HG03103 (cell line): ENCODE results near the gene SLCO3A1.
A peak's percentile ranks its signal among the peaks of the same experiment; 100 is the strongest.

Source experiments
- ATAC-seq: cut with Tn5 transposase; IDR thresholded peaks from one replicate; pipeline ENCODE4 v1.9.1; 2021; ENCODE audit warnings: low read depth; ENCODE audit not compliant: unreplicated experiment

SLCO3A1 gene

DNA sequence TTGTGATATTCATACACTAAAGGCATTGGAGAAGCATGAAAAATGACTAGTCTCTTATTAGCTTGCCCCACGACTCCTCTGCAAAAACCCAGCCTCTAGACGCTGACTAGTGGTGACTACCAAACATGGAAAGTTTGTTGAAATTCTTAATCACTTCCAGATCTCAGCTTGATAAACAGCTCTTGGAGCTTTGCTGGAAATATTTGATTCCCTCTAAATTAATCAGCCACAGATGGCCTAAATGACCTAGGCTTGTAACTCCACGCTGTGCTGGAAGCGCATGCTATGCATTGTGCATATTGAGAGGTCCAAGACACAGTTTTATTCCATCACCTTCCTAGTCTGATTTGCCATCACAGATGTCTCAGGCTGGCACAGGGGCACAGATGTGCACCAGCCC, 295.5 kb downstream of the SLCO3A1 start:
- no peak for ATAC-seq

DNA sequence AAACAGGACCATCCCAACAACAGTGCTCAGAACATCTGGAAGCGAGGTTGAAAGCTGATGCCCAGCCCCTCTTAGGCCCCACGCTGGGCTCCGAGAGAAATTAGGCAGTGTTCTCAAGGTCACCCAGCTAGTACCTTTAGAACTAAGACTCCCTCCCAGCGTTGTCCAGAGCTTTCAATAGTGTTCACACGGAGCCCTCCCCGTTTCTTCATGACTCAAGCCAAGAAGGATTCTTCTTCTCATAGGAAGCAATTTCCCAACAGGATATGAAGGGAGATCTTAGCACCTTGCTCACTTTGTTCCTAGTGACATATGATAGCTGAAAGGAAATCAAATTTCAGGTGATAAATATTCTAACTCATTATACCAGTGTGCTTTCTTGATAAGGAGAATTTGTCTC, 296.0 kb downstream of the SLCO3A1 start:
- no peak for ATAC-seq

DNA sequence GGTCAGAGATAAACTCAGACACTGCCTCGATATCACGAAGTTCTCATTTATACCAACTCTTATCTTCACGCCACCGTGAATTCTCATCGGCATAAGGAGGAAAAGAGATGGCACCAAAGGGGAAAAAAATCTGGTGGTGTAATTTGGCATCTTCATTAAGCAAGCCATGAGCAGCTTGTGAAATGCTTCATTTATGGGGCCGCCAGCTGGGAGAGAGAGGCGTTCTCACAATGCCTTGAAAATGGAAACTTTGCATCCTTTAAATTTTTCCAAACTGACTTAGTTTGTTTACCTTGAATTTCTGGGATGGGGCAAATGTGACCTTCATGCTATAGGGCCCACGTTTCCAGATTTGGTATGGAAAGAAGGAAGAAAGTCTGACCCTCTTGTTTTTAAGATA, 297.7 kb downstream of the SLCO3A1 start:
- ATAC-seq: no peak

DNA sequence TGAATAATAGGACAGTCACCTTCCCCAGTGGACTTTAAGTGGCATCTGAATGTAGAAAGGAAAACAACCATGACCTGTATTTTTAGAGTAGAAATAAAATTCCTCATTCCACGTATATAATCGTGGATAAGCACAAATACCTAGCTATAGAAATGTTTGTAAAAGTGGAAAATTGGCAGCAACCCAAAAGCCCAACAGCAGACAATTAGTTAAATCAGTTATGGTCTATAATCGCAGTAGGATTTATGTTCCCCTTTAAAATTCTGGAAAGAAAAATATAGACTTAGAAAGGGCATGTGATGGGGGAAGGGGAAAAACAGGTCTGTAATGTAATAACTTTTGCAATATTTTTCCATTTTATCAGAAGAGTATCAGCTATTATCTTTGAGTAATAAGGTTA, 298.2 kb downstream of the SLCO3A1 start:
- no peak for ATAC-seq

DNA sequence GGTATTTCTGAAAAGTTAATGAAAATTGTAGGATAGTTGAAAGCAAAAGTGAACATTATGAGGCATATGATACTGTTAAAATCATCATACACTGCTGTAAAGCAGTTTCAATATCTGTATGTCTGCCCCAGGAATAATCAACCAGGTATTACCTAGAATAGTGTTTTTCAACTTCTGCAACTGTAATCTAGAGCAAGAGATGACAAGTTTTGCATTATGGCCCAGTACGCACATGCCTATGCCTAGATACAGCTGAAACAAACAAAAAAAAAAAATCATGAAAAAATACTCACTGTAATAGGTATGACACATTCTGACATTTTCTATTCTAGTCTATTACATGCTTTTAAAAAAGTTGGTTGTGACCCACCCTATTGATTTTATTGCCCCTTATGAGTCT, 299.5 kb downstream of the SLCO3A1 start:
- ATAC-seq: no peak

DNA sequence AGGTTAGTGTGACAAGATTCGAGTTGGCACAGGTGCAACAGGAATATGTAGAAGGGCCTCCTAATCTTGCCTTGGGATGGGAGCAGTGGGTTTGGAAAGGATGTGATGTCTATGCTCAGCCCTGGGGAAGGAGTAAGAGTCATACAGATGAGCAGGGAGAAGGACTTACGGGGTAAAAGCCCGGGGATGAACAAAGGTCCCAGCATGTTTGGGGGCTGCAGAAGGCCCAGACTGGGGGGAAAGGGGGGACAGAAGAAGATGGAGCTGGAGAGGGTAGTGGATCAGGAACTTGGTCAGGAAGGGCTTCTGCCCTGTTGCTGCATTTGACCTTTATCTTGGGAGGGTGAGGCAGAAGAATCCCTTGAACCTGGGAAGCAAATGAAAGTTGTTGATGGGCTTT, 300.1 kb downstream of the SLCO3A1 start:
- no peak for ATAC-seq

DNA sequence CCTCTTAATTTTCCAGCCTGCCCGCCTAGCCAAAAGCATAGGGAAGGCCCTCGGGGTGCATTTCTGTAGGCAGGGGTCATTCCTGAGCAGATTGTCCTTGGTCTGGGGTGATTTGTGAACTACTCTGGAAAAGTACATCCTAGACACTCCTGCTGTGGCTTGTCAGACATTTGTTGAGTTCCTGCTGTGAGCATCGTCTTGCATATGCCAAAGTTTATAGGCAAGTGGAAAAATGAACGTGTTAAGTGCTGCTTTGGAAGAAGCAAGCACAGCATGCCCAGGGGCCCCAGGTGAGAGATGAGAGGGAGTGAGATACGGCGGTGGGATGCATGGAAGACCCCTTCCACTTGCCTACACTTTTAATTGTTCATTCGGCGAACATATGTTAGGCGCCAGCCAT, 302.4 kb downstream of the SLCO3A1 start:
- ATAC-seq: no peak

- ATAC-seq: no peak
Observed at GRCh38 chr15:92157666-92158298, 304.3 kb downstream of the SLCO3A1 start.

DNA sequence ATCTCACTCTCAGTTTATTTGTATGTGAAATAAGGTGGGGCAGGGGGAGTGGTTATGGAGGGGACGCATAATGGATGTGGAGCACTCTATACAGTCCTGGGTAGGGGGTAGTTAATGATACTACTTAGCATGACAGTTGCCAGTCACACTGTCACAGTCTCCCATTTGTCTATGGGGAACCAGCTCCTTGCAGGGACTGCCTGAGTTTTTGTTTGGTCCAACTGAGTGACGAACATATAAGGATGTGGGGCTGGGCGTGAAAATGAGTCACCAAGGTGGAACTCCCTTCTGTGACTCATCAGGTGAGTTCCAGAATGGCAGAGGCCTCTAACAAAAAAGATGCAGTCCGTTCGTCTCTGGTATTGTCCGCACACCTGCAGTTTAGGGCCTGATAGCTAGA, 304.9 kb downstream of the SLCO3A1 start:
- no peak for ATAC-seq

DNA sequence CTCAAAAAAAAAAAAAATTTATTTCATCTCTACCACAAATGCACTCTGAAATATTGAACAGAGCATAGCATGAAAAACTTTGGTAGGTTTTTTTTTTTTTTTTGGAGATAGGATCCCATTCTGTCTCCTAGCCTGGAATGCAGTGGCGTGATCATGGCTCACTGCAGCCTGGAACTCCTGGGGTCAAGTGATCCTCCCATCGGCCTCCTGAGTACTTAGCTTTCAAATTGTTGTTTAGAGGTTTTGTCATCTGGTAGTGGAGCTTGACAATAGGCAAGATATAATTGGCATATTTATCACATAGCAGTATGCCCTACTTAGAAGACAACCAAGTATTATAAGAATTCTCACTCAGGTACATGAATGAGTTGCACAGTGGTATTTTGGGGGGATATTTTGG, 306.0 kb downstream of the SLCO3A1 start:
- no peak for ATAC-seq

DNA sequence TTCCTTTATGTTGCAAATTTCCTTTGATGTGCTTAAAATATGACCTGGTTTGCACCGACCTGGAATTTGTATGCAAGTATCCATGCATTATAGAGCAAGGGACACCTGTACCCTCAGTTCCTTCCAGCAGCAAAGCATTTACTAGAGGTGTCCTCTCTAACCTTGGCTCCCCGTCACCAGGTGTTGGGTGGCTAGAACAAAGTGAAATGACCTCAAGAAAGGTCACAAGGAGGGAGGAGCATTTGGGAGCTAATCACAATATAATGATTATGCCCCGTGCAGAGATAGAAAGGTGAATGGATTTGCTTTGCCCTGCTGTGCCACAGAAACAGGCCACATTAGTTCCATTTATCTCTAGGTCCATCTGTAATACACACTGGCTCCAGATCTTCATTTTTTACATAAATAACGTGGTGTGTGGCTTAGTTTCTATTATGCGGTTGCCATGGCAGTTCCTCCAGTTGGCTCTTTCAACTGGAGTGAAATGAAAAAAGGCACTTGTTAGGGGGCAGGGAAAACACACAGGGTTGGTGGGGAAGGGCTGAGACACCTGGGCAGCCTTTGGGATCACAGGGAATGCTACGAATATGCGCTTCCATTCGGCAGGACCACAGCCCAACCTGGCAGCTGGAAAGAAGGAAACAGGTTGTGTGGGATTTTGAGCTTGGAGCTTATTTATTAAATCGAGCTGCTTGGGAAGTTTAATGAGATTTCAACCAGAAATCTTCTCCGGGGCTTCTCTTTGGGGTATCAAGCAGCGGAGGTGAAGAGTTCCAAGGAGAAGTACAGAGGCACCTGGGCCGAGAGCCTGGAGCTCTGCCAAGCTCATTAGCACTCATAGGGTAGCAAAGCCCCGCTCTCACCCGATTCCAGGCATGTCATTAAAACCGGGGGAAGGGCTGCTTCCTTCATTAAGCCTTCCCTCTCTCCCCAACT, 306.7 kb downstream of the SLCO3A1 start:
- ATAC-seq: no peak

DNA sequence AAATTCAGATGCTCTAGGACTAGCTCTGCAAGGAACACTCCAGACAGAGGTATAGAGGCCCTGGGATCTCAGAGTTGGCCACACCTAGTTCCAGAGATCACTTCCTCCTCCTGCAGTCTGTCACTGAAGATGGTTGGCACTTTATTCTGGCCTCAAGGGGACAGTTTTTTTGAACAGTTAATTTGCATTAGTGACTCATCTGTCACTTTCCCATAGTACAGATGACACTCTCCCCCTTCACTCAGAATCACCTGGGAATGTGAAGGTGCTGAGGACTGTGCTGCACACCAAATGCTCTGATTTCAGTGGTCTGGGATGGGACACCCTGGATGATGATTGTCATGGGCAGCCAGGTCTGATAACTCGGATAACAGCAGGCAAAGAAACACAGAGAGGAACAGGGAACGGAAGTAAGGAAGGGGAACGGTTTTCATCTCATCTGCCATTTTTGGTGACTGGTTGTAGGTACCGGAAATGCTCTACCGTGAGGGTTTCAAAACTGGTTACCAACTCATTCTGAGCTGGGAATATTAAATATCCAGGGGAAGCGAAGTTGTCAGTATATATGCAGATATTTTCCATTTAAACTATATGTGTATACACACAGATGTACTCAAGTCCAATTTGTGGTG, 307.6 kb downstream of the SLCO3A1 start:
- peak; percentile 94 for ATAC-seq

DNA sequence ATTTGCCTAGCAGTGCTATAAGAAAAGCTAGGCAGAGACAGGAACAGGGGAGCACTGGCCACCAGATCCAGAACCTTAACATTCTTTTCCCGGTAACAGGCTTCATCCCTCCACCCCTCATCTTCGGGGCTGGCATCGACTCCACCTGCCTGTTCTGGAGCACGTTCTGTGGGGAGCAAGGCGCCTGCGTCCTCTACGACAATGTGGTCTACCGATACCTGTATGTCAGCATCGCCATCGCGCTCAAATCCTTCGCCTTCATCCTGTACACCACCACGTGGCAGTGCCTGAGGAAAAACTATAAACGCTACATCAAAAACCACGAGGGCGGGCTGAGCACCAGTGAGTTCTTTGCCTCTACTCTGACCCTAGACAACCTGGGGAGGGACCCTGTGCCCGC, 309.1 kb downstream of the SLCO3A1 start:
- ATAC-seq: no peak

DNA sequence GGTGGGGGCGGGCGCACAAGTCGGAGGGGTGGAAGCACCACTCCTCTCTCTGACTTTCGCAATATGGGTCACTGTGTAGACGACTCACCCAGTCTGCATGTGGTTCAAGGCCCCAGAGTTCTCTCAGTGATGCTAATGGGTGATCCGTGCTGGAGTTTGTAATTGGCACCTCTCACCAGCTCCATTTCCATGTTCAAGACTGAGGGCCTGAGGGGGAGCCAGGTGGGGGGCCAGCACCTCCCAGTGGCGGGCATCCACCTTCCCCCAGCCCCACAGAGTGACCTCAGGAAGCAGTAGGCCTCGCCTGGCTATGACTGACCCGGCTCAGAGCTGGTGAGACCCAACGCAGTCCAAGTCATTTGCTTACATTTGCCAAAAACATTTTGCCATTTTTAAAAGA, 310.1 kb downstream of the SLCO3A1 start:
- no peak for ATAC-seq

DNA sequence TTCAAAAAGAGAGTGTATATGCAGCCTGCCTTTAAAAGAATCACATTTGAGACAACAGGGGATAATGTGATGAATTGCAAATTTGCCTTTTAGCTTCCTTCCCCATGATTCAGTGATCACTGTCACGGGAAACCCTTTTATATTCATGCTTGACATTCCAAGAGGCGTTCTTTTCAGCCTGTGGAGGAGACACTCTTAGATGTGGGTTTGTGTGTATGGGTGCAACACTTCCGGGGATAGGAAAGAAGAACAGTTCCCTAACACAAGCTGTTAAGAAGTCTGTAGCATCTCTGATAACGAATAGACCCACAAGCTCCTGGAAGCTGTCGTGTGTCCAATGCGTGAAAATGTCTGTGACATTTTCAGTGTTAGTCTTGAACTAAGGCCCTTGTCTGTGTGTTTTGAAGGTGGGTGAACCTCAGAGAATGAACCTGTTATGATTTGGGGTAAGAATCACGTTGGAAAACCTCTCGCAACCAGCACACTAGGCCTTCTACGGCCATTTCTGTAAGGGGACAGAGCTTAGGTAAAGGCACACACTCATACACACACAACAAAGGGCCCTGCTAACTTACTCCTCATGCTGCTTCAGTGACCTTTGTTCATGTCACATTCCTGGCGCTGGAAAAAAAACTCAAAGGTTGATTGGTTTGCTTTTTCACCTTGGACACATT, 311.0 kb downstream of the SLCO3A1 start:
- no peak for ATAC-seq

DNA sequence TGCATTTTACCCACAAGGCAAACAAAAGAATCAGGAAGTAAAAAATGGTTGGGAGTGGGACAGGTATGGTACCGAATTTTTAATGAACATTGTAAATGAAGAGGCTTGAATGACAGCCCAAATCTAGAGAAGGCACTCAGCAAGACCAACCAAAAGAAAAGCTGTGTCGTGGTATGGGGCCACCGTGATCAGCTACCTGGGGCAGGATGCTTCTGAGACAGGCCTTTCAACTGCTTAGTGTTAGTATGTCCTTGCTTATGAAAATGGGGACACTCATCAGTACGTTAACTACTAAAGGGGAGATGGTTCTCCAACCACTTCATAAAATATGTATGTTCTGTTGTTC, 311.5 kb downstream of the SLCO3A1 start:
- no peak for ATAC-seq

DNA sequence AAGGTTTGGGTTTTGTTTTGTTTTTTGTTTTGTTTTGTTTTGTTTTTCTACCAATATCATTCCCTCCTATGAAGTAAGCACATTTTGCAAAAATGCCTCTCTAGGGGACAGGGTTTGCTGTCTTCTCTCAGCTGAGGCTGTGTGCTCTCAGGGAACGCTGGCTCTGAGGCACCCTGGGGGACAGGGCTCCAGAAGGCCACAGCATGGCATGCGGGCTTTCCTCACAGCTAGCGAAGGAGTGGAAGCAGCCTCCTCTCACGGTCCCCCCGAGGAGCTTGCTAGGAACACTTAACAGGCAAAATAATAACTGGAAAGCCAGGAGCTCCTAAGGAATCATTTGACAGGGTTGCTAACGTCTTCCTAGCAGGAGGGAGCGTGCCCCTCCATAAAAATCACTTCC, 312.5 kb downstream of the SLCO3A1 start:
- no peak for ATAC-seq

DNA sequence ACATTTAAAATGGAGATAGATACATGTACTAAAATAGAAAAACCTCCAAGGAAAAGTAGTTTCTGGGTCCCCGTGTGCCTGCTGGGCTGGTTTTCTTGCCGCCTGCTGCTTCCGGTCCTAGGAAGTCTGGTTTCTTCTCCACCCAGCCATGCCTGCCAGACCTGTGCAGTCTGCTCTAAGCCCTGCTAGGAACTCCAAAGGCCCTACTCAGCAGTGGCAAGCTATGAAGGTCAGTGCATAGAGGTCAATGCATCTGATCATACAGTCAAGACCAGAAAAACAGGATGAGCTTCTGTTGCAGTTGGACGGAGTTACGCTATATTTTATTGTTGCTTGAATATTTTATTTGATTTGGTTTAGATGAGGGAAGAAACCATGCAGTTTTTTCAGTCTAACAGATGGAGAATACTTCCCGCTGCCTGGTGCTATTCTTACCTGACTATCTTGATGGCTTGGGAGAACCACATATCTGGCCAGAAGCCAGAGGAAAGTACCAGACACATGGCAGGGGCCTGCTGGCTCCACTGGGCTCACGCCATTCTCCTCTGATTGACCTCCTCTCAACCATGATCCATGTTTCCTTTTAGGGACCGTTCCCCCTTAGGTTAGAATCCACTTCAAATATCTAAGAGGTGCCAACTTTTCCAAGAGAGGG, 313.4 kb downstream of the SLCO3A1 start:
- ATAC-seq: no peak

GRCh38 chr15:92167451-92167850, 313.9 kb downstream of the SLCO3A1 start:
- ATAC-seq: no peak

DNA sequence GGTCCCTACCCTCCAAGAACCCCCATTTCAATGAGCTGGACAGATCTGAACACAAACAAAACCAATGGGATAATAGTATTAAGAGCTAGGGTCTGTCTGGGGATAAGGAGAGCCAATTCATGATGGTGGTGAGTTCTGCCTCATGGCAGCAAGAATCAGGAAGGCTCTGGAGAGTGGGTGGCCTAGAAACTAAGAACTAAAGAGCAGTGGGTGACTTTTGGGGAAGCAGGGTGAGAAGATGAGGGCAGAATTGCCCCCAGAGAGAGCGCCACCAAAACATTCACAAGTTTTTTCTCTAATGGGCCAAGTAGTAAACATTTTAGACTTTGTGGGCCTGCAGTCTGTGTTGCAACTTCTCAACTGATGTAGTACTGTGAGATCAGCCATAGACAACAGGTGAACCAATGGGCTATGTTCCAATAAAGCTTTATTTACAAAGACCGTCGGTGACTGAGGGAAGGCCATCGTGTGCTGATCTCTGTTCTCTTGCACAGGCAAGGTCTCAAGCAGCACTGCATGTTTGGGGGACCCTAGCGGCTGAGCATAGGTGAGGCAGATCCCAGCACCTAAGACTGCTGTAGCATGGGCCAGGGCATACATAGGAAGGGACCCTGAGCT, 314.7 kb downstream of the SLCO3A1 start:
- no peak for ATAC-seq
